ENCODE measurements around the gene MEDAG. TPM values are rescaled to one million over a fixed set of nuclear protein-coding genes. Genes with fewer than 3 reads are reported as not detected.

The MEDAG gene
- total and polyA plus RNA-seq, 2 donors (not counting 1 experiment from before 2014, with no cell fraction given) = 0.12 TPM; not detected in 1

- no peak for ATAC-seq (ENCODE audit: low read depth)
- H3K27ac Mint-ChIP-seq = no peak overlapping the region
- Histone ChIP-seq H3K9me3 (ENCODE audit: control extremely low read depth in 1 of 3, control insufficient read depth in 2 of 3, insufficient read depth in 1 of 3, low read length in 2 of 3) (peaks cover 0 to 3% (median 0%) of the 10 kb centered on the region in 3 donors), H3K4me2 (replicated peaks; ENCODE audit: low read depth, low read length, poor library complexity, severe bottlenecking) (no peak overlapping the region), H3K4me3 (ENCODE audit: control extremely low read depth in 1 of 5, extremely low read depth in 1 of 5, insufficient read depth in 1 of 5, low read depth in 2 of 5, low read length in 4 of 5) (no peak overlapping the region), H3K79me2 (ENCODE audit: control insufficient read depth, insufficient read depth, low read length) (no peaks in the 10 kb centered on the region), H3K27ac (ENCODE audit: low read length in 2 of 2) (no peak overlapping the region), H3K27me3 (replicated peaks in 1 of 4; ENCODE audit: control extremely low read depth in 1 of 4, control insufficient read depth in 3 of 4, insufficient read depth in 4 of 4, low read length in 3 of 4) (no peaks in the 10 kb centered on the region), H3K4me1 (ENCODE audit: control insufficient read depth in 2 of 2, insufficient read depth in 2 of 2, low read length in 2 of 2) (no peaks in the 10 kb centered on the region), H4K20me1 (ENCODE audit: control insufficient read depth, insufficient read depth, low read length, poor library complexity, severe bottlenecking) (no peaks in the 10 kb centered on the region), H3K9ac (ENCODE audit: low read length) (no peak overlapping the region), H3K36me3 (replicated peaks in 1 of 2; ENCODE audit: control extremely low read depth in 1 of 2, control insufficient read depth in 1 of 2, extremely low read depth in 1 of 2, insufficient read depth in 2 of 2, low read length in 1 of 2) (no peaks in the 10 kb centered on the region), H2AFZ (ENCODE audit: insufficient read depth, low read depth, low read length, poor library complexity, severe bottlenecking) (no peak overlapping the region)
- no peak overlapping the region for H3K4me3 Mint-ChIP-seq
- peaks cover 29% of the 10 kb centered on the region for H3K27me3 Mint-ChIP-seq
- H3K9me3 Mint-ChIP-seq (ENCODE audit: insufficient read depth) = peaks cover 2% of the 10 kb centered on the region
- no peaks in the 10 kb centered on the region for H3K4me1 Mint-ChIP-seq
- TF ChIP-seq CTCF (IDR thresholded peaks at IDR 0.05) = no peak
- TF ChIP-seq EZH2 (IDR thresholded peaks at IDR 0.05; ENCODE audit: borderline replicate concordance, insufficient read depth, low read depth, low read length, poor library complexity, severe bottlenecking) = no peak
- ChIA-PET CTCF (no interaction called here), POLR2A (no interaction called here)
- no peak for DNase-seq
- 85% methylated on average over 5 of the region's 5 CpGs for WGBS (ENCODE audit: insufficient coverage)
- intact Hi-C loops (cut with micrococcal nuclease) = no loop called here
These were observed 57.7 kb downstream of the MEDAG start for GRCh38 chr13:30963791-30964190.

- Histone ChIP-seq H2AFZ (ENCODE audit: insufficient read depth, low read depth, low read length, poor library complexity, severe bottlenecking) (no peak overlapping the region), H4K20me1 (ENCODE audit: control insufficient read depth, insufficient read depth, low read length, poor library complexity, severe bottlenecking) (no peaks in the 10 kb centered on the region), H3K27ac (ENCODE audit: low read length in 2 of 2) (no peak overlapping the region), H3K9ac (ENCODE audit: low read length) (no peak overlapping the region), H3K27me3 (replicated peaks in 1 of 4; ENCODE audit: control extremely low read depth in 1 of 4, control insufficient read depth in 3 of 4, insufficient read depth in 4 of 4, low read length in 3 of 4) (no peaks in the 10 kb centered on the region), H3K36me3 (replicated peaks in 1 of 2; ENCODE audit: control extremely low read depth in 1 of 2, control insufficient read depth in 1 of 2, extremely low read depth in 1 of 2, insufficient read depth in 2 of 2, low read length in 1 of 2) (no peaks in the 10 kb centered on the region), H3K9me3 (ENCODE audit: control extremely low read depth in 1 of 3, control insufficient read depth in 2 of 3, insufficient read depth in 1 of 3, low read length in 2 of 3) (no peaks in the 10 kb centered on the region), H3K4me3 (ENCODE audit: control extremely low read depth in 1 of 5, extremely low read depth in 1 of 5, insufficient read depth in 1 of 5, low read depth in 2 of 5, low read length in 4 of 5) (no peak overlapping the region), H3K79me2 (ENCODE audit: control insufficient read depth, insufficient read depth, low read length) (no peaks in the 10 kb centered on the region), H3K4me2 (replicated peaks; ENCODE audit: low read depth, low read length, poor library complexity, severe bottlenecking) (no peak overlapping the region), H3K4me1 (ENCODE audit: control insufficient read depth in 2 of 2, insufficient read depth in 2 of 2, low read length in 2 of 2) (no peaks in the 10 kb centered on the region)
- no CpG with 5 or more reads among the region's 1 CpG for WGBS (ENCODE audit: insufficient coverage)
- intact Hi-C loops (cut with micrococcal nuclease) = no loop called here
- peaks cover 38% of the 10 kb centered on the region for H3K27me3 Mint-ChIP-seq
- CTCF ChIA-PET = no interaction called here
- H3K4me1 Mint-ChIP-seq = no peaks in the 10 kb centered on the region
- no peak overlapping the region for H3K4me3 Mint-ChIP-seq
- H3K27ac Mint-ChIP-seq = no peak overlapping the region
- ATAC-seq (ENCODE audit: low read depth) = no peak
- POLR2A ChIA-PET = no interaction called here
- TF ChIP-seq EZH2 (IDR thresholded peaks at IDR 0.05; ENCODE audit: borderline replicate concordance, insufficient read depth, low read depth, low read length, poor library complexity, severe bottlenecking) = no peak
- TF ChIP-seq CTCF (IDR thresholded peaks at IDR 0.05) = no peak
- H3K9me3 Mint-ChIP-seq (ENCODE audit: insufficient read depth) = no peaks in the 10 kb centered on the region
- DNase-seq = no peak
These were observed 59.3 kb downstream of the MEDAG start for GRCh38 chr13:30965380-30965779.
